ENCODE results near the gene CHTOP. TPM values are rescaled to one million over a fixed set of nuclear protein-coding genes. Genes with fewer than 3 reads are reported as not detected.
"Not testable (repeated sequence)": the region's sequence is repeated elsewhere in the genome, so short reads cannot be mapped to it uniquely, and the experiment has no call there.

Gene CHTOP
- polyA plus RNA-seq, 3 donors: 118 to 155 (median 145) TPM

DNA sequence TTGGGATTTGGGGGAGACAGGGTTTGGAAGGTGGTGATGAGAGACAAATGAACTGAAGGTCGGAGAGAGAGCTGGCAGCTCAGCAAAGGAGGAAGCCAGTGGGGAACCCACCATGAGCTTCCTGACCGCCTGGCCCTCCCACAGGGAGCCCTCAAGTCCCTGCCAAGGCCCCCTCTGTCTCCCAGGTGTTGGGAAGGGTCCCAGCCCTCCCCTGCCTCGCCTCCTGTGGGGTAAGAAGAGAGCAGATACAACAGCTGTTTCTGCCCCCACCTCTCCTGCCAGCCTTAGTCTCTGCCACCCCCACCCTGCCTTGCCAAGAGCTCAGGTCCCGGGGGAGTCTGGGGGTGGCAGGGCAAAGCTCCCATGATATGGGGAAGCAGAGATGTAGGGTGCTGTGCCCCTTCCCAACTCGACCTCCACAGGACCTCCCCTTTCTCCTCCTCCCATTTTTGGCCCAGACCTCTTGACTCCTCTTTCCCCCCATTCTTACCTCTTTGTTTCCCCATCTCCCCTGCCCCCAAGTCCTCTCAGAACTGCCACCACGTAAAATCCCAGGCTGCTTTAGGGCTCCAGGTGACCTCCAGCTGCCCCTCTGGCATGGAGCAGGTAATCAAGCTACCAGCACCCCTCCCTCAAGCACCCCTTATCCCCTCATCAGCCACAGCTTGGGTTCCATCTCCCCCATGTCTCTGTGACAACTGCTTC, 5.1 kb upstream of the CHTOP start:
- no peak for DNase-seq

DNA sequence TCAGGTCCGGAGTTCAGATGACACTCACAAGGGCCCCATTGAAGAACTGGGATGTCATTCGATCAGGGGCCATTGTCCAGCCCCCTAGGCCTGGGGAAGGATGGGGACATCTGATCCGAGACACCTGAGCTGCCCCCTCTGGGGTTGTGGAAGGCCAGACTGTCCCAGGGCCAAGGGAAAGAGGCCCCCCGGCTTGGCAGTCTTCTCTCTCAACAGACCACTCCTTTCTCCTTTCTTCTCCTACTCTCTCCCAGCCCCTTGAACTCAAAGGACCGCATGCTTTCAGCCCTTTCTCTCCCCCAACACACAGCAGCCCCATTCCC, 4.6 kb upstream of the CHTOP start:
- no peak for DNase-seq

DNA sequence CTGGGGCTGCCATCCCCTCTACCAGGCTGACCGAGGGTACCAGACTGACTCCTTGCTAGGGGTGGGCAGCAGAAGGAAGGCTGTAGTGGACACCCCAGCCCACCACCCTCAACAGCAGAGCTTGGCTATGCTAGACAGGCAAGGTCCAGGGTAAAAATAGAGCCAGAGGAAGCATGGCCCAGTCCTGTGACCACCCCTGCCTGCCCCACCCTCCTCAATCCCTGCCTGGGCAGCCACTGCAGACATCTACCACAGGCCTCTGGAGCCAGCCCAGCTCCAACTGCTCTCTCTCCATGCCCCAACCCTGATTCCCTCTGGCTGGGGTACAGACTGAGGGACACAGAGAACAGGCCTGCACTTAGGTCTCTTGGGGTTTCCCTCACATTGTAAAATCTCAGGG, 3.9 kb upstream of the CHTOP start:
- DNase-seq: no peak

DNA sequence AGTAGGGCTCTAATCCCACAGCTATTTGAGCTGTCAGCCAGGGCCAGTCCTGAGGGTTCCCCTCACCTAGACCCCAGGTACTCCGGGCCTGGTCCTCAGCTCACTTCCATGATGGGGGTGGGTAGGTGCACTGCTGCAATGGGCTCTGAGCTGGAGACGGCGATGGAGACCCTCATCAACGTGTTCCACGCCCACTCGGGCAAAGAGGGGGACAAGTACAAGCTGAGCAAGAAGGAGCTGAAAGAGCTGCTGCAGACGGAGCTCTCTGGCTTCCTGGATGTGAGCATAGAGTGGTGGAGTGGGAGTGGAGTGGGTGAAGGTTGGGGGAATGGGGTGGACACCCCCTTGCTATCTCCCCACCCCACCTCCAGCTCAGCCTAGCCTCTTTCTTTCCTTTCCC, 3.5 kb upstream of the CHTOP start:
- DNase-seq: no peak

DNA sequence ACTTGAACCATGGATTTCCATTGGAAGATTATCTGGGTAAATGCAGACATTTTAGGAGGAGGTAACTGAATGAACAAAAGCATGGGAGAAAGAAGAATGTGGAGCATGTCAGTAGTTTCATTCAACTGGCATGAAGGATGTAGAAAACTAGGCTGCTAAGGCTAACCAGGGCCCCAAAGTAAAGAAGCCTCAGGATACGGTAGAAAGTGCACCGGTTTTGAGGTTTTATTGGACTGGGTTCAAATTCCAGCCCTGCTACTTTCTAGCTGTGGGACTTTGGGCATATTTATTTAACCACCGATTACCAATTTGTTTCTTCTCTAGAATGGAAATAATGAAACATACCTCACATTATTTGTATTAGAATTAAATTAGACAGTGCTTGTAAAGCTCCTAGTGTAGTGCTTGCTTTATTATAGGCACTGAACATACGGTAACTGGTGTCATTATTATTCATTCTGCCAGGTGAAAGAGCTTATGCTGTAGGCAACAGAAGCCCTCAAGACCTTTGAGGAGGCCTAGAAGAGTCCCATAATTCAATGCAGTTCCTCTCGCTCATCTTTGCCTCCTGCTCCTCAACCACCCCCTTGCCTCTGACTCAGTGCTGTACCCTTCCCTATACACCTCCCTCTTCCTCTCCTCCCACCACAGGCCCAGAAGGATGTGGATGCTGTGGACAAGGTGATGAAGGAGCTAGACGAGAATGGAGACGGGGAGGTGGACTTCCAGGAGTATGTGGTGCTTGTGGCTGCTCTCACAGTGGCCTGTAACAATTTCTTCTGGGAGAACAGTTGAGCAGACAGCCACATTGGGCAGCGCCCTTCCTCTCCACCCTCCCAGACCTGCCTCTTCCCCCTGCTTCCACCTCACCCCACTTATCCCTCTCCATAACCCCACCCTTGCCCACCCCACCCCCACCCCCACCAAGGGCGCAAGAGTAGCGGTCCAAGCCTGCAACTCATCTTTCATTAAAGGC, 2.5 kb upstream of the CHTOP start:
- no peak for DNase-seq

DNA sequence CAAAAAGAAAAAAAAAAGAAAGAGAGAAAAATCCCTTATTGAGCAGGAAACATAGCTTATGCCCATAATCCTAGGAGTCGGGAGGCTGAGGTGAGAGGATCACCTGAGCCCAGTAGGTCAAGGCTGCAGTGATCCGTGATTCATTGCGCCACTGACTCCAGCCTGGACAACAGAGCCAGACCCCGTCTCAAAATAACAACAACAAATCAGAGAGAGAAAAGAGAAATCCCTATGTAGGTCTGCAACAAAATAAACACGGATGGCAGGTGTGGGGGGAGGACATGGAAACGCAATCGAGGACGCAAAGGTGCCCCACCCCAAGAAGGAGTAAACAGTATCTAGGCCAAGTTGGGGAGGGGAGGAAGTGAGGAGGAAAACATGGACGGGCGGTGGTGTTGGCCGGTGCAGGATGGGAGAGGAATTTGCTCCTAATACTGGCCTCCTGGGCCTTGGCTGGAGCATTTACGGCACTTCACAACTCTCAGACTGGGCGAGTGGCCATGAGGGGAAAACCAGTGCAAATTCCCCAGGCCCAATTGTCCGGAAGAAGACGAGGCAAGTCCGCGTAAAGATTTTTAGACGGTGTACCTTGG, 609 bp upstream of the CHTOP start:
- no peak for DNase-seq

DNA sequence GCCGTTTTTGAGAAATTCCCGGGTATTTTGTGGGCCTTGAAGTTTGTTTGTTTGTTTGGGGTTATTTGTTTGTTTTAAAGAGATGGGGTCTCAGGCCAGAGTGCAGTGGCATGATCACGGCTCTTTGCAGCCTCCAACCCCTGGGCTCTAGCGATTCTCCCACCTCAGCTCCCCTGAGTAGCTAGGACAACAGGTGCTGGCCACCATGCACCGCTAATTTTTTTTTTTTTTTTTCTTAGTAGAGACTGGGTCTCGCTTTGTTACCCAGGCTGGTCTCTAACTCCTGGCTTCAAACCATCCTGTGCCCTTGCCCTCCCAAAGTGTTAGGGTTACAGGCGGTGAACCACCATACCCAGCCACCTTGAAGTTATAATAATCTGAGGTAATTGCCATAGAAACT, 2.0 kb downstream of the CHTOP start:
- no peak for DNase-seq

DNA sequence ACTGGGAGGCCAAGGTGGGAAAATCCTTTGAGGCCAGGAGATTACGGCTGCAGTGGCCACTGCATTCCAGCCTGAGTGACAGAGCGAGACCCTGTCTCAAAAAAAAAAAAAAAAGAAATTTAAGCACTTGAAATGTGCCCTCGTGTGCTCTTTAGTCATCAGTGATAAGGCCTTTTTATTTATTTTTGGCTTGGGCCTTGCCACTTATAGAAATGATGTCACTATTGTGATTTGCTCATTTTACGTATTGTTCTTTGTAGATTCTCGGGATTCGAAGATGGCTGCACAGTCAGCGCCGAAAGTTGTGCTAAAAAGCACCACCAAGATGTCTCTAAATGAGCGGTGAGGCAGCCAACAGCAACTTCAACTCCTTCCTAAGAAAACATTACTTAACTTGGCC, 2.4 kb downstream of the CHTOP start:
- DNase-seq: no peak

DNA sequence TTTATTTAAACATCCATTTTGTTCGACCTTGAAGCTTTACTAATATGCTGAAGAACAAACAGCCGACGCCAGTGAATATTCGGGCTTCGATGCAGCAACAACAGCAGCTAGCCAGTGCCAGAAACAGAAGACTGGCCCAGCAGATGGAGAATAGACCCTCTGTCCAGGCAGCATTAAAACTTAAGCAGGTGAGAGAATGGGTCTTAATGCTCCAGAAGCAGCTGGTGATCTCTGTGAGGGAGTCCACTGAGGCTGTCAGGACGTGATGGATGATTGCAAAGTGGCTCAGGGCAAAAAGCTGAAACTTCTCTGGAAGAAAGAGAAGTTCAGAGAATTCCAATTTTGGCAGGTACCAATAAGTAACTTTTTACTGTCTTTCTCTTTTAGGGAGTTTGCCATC, 4.4 kb downstream of the CHTOP start:
- DNase-seq: no peak

DNA sequence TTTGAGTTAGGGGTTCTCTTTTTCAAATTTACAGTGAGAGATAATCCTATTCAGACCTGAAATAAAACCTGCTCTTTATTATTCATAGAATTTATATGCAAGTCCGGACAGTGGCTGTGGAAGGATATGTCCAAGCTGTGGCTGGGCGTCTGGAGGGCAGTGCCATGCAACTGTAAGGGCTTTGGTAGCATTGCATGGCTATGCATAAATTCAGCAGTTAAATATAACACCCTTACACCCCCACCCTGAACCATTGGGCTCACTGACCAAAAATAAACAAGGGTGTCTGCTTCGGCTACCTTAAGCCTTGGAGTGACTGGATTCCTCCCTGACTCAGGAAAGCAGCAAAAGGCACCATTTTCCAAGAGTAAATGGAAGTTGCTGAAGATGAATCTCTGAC, 5.4 kb downstream of the CHTOP start:
- DNase-seq: no peak

DNA sequence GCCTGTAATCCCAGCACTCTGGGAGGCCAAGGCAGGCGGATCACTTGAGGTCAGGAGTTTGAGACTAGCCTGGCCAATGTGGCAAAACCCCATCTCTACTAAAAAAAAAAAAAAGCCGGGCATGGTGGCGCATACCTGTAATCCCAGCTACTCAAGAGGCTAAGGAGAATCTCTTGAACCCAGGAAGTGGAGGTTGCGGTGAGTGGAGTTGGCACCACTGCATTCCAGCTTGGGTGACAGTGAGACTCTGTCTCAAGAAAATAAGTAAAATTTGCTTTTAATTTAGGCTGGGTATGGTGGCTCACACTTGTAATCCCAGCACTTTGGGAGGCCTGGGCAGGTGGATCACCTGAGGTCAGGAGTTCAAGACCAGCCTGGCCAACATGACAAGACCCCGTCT, 6.3 kb downstream of the CHTOP start:
- DNase-seq: not testable (repeated sequence)

DNA sequence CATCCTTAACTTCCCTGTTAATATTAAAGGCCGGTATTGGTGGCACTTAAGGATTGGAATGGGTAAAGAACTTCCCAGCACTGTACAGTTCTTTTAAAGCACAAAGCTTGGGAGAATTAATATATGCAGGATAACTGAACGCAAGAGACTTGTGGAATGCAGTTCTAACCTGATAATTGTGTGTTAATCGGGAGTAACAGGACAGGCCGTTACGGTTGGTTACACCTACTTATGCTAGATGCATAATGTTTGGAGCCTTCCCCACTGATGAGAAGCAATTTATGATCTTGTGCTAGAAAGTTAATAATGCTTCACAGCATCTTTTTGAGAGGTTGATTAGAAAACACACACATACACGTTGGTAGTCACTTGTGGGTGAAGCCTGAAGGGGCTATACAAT, 7.0 kb downstream of the CHTOP start:
- no peak for DNase-seq

DNA sequence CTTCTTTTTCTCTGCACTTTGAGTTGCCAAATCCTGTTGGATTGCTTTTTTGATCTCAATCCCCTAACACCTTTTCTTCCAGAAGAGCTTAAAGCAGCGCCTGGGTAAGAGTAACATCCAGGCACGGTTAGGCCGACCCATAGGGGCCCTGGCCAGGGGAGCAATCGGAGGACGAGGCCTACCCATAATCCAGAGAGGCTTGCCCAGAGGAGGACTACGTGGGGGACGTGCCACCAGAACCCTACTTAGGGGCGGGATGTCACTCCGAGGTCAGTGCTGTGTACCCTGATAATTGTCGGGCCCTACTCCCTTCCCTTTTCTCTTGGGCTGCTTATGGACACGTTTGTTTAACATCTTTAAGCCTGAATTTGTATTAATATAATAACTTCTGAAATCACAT, 8.3 kb downstream of the CHTOP start:
- no peak for DNase-seq

DNA sequence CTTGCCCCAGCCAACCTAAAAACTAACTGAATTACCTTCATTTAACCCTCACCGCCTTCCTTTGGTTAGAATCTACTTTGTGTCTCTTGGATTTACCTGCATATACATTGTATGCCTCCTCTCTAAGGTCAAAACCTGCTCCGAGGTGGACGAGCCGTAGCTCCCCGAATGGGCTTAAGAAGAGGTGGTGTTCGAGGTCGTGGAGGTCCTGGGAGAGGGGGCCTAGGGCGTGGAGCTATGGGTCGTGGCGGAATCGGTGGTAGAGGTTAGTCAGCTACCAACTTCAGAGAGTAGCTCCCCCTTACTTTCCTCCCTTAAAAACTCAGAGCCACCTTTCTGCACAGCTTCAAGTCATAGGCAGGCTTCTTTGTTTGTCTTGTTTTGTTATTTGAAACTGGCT, 9.2 kb downstream of the CHTOP start:
- DNase-seq: no peak

DNA sequence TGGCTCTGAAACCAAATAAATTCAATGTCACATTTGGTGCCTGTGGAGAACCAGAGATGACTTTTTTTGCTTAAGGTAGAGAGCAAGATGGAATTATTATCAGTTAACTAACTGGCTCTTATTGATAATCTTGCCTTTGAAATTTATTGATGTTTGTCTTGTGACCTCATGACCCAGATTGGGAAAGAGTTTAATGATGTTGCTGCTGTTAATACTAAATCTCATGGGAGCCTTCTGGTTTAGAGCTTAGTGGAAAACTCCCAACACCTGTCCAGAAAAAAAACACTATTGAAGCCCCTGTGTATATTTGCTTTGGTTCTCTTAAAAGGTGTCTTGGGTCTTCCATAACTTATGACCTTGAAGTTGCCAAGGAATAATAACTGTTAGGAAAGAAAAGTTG, 9.9 kb downstream of the CHTOP start:
- DNase-seq: no peak

DNA sequence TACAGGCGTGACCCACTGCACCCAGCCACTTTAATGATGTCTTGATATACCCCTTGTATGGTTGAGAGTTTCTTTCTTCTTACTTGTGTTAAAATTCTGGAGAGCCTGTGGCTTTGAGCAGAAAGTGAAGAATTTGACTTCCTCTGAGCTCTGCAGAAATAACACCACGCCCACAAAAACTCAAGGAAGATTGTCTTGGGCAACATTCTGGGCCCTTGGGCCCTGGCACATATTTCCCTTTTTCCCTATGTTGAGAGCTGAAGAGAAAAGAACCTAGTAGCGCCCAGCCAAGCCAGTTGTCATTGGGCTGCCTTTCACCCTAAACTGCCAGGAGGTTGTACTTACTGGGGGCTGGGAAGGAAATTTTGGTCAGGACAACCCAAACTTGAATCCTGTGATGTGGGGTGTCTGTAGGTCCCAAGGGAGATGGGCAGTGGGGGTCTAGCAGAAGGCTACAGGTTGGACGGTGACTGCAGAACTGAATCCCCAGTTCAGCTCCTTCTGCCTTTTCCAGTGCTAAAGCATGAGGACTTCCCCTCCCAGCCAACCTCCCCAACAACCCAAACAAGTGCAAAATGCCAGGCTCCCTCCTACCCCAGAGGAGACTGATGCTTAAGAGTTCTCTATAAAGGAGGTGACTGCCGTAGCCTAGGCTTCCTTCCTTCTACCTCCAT, 12.9 kb downstream of the CHTOP start:
- DNase-seq: no peak

DNA sequence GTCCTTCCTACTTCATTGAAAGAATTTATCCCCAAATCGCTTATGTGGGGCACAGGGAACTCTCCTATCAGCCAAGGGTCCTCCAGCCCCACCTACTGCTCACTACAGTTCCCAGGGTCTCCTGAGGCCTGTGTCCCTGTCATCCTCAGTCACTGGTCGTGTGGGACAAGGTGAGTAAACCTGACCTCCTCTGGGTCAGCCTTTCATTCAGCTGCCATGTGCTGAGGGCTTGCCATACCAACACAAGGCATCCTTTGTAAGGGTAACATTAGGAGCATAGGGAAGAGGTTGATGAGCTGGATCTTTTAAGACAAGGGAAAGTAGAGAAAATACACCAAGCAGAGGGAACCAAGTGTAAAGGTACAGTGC, 13.5 kb downstream of the CHTOP start:
- no peak for DNase-seq

DNA sequence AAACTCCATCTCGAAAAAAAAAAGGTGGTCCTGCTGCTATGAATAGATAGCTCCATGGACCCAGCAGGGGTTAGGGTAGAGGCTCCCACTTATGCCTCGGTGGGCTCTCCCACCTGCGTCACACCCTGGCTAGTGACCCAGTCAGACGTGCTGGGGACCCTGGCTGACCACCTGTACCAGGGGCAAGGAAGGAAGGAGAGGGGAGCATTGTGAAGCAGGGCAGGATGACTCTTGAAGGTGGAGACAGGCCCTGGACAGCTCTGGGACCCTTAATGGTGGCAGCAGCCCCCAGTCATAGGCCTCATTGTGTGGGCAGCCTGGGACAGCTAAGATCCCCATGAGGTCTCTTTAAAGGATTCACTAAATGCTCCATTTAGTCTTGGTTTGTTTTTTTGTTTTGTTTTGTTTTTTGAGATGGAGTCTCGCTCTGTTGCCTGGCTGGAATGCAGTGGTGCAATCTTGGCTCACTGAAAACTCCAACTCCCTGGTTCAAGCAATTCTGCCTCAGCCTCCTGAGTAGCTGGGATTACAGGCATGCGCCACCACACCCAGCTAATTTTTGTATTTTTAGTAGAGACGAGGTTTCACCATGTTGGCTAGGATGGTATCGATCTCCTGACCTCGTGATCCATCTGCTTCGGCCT, 14.3 kb downstream of the CHTOP start:
- no peak for DNase-seq

DNA sequence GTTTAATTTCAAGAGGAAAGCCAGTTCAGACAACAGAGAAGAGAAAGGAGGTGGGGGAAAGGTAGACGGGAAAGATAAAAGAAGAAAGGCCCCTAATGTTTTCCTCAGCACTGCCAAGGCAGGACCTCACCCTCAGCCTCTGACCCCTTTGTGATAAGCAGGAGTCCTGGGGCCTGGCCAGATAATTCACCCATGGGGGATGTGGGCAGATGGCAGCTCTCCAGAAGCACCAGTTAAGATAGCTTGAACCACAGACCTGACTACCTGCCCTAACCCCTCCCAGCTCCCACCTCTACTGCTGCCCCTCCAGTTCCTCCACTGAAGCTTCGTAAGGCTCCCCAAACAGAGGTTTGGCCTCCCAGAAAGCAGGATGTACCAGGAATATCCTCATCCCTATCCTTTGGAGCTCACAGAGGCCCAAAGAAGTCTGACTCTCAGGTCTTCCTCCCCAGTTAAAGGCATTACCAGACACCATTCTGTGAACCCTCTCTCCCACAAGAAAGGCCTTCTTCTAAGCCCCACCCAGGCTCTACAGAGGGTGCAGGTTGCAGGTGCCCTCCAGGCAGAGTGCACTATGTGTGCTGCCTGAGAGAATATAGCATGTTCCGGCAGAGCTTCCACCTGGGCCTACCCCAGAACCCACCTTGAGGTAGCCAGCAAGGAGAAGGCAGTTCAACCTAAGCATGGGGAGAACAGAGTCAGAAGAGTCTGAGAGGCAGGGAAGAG, 15.4 kb downstream of the CHTOP start:
- no peak for DNase-seq

DNA sequence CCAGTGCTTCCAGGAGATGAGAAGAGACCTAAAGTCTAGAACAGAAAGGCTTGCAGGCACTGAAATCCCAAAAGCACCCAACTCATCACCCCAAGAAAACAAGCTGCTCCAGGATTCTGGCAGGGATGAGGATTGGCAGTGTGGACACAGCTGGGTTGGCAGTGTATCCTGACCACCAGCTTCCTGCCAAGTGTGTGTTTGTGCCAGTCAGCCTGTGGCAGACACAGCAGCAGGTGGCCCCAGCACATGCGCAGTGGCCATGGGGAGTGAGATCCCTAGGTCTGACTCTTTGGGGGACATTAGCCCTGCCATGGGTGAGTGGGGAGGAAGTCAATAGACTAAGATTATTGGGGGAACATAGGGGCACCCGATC, 16.0 kb downstream of the CHTOP start:
- DNase-seq: no peak

DNA sequence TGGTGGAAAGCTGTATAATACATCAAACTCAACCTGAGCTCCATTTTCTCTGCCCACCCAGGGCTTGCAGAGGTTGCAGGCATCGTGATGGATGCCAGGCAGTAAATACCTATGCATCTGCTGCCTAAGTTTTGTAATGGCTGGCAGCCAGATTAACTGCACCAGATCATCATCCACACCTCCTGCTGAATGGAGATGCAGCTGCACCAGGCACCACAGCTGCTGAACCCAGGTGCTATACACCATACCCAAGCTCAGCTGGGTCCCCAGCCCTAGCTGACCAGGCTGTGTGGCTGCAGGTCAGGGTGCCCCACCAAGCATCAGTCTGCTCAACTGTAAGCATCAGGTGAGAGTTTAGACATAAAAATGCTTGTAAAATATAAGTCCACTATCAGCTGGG, 17.9 kb downstream of the CHTOP start:
- no peak for DNase-seq

All from renal pelvis (tissue), 4 donors.